Mesenteric fat pad (tissue), 1 donor: ENCODE data around the gene MANSC4. TPM values are rescaled to one million over a fixed set of nuclear protein-coding genes. Genes with fewer than 3 reads are reported as not detected.

ENCODE experiments used
- DNase-seq: peaks from one replicate; pipeline ENCODE4 v3.0.0-alpha.2; 2020; ENCODE audit warnings: low spot score
- long read RNA-seq: library from polyadenylated mRNA; unstranded; transcript quantifications from one replicate; pipeline ENCODE4 v2.0.0, GENCODE V29; 2020
- total RNA-seq: library from RNA; stranded (reverse); fragmentation: NEBNext Ultra II Directional; extraction: Animal tissue kit (Norgen Biotek cat#: 25700); gene quantifications from one replicate; pipeline ENCODE4 v1.2.1, GENCODE V29; 2021
- donor health status: DM: yes; HTN: yes; CAD: no.

The MANSC4 gene
- not detected for total RNA-seq
- long read RNA-seq: 0 reads

DNA sequence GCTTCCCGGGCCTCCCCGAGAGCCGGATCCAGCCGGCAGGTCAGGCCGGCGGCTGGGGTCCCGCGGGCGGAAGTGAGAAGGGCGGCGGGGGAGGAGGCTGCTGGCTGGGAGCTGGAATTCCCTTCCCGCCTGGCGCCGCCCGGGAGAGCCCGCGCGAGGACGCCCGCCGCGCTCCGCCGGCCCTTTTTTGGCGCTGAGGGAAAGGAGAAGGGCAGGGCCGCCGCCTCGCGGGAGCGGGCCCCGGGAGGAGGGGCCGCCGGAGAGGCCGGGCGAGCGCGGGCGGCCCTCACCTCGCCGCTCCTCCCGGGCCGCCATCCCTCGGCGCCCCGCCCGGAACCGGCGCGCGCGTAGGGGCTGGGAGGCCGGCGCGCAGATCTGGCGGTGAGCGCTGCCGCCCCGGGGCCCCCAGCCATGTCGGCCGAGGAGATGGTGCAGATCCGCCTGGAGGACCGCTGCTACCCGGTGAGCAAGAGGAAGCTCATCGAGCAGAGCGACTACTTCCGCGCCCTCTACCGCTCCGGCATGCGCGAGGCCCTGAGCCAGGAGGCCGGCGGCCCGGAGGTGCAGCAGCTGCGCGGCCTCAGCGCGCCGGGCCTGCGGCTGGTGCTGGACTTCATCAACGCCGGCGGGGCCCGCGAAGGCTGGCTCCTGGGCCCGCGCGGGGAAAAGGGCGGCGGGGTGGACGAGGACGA, at the start of gene MANSC4, which contains the start of gene KLHL42:
Gene MANSC4 (minus strand): TSS at position 317 of the 692 bp plus-strand sequence. CDS start 8,960 bp downstream, outside the sequence.
Gene KLHL42 (plus strand): TSS at position 314 of the 692 bp plus-strand sequence. CDS start 98 bp downstream, at position 412.
- DNase-seq: peak; percentile 90

DNA sequence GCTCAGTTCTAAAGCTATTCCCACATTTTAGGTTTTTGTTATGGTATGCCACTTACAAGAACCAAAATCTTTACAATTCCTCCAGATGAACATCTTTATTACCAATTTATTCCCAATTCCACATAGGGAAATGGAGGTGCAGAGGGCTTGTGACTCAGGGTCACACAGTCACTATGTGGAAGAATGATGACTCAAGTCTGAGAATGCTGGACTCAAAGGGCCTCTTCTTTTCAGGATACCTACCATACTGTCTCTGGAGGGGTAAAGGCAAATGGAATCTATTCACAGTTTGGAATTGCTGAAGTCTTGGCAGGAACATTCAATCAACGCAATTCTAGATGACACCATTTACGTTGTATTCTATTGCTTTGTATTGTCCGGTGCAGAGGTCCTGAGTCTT, 48.2 kb upstream of the MANSC4 start:
- no peak for DNase-seq

DNA sequence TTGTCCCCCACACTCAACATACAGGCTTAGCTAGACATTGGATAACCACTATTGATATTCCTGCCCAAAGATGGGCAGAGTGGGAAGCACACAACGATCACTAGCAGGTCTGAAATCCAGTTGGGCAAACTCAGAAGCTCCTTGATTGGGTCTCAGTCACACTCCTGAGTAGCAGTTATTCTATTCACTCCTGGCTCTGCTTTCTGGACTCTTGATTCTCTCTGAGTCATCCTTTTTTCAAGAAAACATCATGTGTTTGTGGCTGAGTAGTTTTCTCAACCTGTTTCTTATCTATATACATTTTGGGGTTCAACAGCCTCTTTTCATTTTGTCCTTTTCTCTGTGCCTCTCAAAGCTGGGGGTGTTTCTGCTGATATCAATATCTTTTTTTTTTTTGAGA, 46.0 kb upstream of the MANSC4 start:
- DNase-seq: no peak

DNA sequence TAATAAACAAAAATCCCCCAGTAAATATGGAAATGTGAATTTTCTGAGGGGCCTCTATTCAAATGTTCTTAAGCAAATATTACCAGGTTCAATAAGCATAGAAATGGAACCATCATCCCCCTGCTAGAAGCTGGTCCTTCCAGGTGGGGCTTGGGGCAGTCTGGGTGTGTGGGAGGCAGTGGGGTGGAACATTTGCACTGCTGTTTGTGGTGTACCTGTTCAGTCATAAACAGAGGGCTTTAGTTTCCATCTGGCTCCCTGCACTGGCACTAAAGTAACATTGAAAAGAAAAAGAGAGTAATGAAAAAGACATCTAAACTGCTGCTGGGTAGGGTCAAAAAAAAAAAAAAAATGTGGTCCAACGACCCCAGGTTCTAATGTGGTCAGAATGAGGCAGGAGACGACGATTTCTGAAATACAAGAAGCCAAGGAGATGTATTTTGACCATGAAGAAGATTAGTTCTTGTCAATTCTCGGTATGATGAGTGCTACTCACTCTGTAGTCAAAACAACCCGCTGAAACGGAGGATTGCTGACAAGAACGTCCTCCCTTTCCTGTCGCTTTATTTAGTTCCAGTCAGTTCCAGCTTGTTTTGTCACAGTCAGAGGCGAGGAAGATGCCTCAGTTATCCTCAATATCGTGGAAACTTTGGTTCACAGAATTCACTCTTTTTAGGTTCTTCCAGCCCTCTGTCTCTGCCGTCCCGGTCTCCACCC, 44.2 kb upstream of the MANSC4 start:
- no peak for DNase-seq

DNA sequence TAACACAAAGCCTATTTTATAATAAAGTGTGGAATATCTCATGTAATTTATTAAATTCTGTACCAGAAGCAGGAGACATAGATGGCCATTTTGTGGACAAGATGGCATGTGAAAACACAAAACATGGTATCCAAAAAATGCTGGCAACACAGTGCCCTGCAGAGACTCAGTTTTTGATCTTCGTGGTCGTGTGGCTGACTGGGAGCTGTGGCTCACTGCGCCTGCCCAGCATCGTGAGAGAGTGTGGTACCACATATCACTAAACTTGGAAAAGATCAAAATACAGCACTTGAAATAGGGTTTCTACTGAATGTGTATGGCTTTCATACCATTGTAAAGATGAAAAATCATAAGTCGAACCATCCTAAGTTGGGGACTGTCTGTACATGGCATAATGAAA, 43.0 kb upstream of the MANSC4 start:
- DNase-seq: no peak

DNA sequence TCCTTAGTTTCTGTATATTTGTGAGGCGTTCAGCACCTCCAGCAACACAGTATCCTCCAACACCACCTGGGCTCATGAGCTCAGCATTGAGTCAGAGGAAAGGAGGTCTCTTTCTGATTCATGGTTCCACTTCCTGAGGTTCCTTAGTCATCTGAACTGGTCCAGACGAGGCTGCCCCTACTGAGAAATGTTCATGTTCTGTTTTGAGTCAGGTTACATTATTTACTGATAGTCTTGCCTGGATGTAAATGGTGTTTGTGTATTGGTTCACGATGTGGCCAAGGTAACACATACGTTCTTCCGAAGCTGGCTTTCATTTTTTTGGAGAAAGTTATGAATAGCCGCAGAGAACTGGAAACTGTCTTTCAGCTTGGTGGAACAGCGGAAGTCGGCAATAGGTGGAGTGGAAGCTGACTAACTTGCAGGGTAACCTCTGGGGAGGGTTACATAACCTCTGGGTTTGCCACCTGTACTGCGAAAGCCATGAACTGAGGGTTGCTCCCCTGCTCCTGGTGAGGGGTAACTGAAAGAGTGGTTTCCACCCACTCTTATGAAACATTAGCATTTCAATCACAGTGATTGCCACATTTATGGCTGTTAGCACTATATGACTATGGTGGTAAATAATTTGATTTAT, 42.2 kb upstream of the MANSC4 start:
- no peak for DNase-seq

DNA sequence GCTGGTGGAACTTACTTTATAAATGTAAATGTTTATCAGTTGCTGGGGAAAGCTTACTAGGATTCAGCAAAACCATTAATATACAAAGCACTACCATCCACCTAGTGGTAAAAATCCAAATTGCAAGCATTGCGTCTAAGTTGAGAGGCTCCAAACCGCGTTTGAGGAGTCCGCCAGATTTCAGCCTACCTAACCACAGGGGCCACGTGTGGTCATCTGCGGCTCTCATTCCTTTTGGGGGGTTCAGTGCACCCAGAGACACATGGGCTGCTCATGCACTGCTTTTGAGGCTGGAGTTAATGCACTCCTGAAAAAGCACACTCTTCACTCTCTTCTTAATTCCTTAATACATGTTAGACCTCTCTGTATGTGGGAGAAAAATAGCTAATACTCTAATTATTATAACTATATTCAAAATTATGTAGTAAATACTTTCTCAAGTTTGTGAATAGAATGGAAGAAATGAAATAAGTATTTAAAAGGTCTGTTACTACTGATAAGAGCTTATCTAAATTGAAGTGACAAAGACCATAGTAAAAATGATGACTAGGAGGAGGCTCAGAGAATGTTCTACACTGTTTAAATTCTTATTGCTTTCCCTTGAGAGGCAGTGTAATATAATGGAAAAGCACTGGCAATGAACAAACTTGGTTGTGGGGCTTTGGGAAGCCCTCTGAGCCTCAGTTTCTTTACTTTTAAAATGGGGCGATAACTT, 41.4 kb upstream of the MANSC4 start:
- DNase-seq: no peak

DNA sequence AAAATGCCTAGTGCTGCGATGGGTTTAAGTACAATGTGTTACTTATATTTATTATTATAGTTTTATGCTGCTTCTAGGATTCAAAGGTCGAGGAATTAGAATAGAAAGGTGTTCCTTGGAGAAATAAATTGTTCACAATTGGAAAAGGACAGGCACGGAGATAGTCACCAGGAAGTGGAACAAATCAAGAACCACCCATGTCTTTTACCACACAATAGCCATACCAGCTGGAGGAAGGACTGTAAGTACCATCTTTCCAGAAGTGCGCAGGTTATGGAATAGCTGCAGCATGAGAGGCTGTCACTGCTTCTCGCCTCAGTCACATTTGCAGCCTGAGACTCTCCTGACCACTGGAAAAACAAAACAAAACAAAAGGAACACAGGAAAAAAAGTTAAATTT, 40.5 kb upstream of the MANSC4 start:
- no peak for DNase-seq

DNA sequence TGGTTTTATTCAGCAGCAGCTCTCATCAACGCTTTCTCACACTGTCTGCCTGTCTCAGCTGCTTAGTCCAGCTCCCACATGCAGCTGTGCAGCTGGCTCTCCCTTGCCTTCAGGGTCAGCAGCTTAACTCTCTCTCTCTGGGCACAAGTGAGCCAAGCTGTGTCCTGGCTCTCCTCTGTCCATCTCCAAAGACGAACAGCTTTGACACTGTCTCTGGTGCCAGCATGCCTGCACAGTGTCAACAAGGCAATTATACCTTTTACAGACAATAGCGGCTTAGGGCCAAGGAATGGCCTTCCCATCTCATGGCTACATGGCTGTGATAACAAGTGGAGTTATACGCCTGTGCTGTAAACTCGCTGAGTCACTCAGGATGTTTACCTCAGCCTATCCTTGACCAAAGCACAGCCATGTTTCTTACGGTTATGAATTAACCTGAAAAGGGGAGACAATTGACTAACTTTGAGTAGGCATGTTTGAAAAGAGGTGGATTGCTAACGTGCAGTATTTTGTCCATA, 38.4 kb upstream of the MANSC4 start:
- no peak for DNase-seq

DNA sequence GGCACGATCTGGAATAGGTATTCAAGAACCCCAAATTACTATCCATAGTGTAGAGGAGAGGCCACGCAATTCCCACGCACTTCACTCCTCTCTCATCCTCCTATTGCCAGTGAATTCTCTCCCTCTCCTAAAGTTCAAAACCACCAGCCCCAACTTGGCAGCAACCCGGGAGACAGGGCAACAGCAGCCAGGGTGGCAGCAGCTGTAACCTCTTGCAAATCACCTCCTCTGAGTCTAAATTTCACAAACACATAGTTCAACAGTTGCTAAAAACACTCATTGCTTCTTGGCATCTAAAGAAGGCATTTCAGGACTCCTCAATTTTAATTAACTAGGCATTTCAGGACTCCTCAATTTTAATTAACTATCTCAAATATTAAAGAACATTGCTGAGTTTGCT, 37.7 kb upstream of the MANSC4 start:
- DNase-seq: no peak

DNA sequence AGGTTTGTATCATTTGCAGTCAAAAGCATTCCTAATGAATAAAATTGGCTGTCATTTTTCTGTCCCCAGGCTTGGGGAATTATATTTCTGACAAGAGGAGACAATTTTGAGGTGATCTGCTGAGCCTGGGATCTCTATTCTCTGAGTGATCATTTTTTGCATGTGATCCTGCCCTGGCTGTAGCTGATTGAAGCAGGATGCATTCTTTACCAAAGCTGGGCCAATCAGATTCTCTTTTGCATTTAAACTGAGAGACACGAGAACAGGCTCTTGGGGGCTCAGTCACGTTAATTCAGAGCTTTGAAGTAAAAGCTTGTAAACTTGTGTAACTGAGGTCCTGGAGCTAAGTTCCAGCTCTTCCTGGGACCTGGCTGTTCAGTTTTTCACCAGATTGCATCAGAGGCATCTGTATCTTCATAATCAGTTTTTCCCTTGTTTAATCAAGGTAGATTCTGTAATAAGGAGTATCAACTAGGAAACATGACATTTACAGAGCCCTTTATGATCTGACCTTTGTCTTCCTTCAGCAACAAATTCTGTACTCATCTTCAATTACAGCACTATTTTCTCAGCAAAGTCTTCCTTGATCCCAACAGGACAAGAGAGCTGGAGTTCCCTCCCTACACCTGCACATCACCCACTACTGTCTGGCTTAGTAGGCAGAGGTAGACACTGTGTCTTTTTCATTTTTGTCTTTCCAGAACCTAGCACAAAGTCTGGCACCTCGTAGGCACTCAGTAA, 35.0 kb upstream of the MANSC4 start:
- no peak for DNase-seq

DNA sequence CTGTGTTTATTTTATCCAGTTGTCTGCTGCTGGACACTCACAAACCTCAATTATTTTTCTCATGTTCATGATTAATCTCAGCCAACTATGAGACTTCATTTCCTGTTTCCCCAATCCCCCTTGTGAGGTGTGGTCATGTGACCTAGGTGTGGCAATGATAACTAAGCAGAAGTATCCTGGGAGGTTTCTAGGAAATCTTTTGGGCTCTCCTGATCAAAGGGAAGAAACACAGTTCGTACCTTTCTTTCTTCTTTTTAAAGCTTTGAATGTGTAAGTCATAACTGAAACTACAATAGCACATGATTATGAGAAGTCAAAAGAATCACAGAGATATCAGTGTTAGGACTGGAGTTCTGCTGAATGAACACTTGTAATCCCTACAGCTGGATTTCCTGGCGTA, 34.4 kb upstream of the MANSC4 start:
- DNase-seq: no peak

DNA sequence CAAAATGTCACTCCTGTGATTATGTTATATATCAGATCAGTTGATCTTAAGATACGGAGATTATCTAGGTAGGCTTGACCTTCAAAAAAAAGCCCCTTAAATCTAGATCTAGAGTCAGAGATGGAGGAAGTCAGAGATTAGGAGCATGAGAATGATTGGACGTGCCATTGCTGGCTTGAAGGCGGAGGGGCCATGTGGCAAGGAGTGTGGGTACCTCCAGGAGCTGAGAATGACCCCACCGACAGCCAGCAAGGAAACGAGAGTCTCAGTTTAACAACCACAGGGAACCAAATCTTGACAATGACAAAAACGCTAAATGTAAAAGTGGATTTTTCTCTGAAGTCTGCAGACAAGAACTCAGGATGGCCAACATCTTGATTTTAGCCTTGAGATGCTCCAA, 32.5 kb upstream of the MANSC4 start:
- no peak for DNase-seq

DNA sequence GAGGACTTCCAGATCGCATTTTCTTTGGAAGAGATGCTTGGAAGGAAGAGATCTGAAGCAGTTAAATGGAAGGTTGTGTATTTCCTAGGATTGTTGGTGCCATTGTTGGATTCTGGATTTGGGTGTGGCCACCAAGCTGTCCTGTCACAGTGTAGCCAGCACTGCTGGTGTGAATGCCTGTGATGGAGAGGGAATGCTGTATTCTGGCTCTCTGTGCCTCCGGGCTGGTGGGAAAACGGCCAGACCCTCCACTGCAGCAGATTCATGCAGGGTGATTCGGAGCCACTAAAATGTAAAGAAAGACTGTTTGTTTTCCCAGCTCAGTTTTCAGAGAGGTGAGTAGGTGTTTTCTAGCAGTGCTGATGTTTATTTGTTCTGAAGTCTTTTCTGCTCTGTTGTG, 30.7 kb upstream of the MANSC4 start:
- DNase-seq: no peak

DNA sequence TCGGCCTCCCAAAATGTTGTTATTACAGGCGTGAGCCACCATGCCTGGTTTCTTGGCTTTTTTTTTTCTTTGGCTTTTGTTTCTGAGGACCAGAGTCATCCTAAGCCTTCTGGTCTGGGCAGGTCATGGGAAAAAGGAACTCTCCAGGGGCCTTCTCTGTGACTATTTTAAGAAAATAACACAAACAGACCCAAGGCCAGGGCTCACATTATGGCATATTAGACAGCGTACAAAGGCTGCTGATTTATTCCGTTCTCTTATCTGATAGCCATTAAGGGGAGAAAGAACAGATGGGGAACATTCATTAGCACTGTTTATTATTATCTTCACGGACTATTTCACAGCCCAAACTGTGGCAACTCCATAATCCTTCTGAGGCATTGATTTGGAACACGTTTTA, 28.8 kb upstream of the MANSC4 start:
- DNase-seq: no peak

DNA sequence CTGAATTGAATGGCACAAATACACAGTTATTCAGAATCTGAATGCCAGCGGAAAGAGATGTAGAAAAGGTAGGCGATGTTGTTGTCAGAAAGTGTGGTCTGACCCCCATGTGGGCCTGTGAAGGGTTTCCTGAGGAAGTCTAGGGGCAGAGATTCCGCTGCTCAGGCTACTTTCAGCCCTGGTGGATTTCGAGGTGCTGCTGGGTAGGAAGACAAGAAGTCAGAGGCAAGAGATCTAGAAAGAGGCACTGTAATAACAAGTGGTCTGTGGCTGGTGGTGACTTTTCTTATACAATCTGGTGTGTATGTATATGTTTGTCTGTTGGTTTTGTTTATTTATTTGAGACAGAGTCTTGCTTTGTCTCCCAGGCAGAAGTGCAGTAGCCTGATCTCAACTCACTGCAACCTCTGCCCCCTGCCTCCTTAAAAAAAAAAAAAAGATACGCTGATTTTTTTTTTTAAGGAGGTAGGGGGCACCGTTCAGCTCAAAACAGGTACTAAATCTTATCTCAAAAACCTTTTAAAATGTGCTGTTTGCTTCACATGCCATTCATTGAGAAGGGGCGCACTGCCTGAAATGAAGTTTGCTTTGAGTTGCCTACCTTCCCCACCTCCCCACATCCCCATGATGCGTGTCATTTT, 27.1 kb upstream of the MANSC4 start:
- no peak for DNase-seq

DNA sequence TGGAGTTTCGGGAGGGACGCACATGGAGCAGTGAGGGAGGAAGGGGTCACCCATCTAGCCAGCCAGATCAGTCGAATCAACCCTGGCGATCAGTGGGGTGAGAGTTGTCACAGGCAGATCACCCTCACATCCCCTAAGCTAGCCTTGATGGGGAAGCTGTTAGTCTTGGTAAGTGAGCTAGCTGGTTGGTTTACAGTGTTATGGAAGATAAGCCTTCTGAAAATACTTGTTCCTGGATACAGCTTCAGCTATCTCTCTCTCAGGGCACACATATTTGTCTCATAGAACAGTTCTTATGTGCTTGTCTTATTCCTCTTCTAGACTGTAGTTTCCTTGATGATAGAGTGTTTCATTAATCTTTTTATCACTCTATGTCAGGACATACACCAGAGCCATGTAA, 26.2 kb upstream of the MANSC4 start:
- DNase-seq: no peak

DNA sequence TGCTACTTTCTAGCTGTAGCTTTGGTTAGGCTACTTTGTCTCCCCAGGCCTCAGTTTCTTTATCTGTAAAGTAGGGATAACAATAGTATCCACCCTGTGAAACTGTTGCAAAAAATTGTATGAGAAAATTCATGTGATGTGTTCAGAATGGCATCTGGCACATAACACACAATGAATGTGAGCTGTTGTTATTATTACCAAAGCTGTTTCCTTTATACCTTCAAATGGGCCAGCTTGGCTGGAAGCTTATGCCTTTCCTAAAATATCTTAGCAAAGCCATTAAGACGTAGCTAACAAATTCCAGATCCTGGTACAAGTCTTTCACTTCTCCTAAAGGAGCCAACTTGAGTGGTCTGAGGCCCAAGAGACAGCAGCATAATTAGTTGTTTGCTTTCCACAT, 25.2 kb upstream of the MANSC4 start:
- DNase-seq: no peak

DNA sequence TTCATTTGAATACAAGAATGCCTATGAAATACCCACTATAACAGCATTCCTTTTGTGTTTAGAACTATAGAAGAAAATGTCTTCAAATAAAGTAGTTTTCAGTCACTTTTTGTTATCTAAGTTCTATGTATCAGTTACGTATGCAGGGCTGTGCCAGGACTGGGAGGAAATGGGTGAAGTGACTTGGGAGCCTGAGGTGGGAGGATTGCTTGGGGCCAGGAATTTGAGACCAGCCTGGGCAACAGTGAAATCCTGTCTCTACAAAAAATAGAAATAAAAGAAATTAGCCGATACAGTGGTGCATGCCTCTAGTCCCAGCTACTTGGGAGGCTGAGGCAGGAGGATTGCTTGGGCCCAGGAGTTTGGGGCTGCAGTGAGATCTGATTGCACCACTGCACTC, 22.9 kb upstream of the MANSC4 start:
- DNase-seq: no peak

DNA sequence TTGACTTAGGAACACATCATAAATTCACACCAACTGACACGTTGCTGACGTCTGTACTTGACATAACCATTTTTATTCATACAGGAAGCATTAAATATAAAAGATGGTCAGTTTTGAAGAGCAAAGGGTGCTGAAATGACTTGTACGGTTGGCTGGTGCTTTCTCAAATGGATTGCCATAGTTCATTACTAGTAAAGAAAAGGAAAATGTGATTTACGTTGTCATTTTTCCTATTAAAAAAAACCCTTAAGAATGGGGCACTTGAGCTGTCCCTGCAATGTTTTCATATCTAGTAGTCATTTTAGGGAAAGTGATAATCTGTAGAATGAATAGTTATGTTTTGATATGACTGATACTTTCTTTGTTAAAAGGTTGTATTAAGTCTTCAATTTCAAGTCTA, 22.5 kb upstream of the MANSC4 start:
- no peak for DNase-seq
